Stimulated activated naive CD8-positive, alpha-beta T cell treated with anti-CD3 and anti-CD28 coated beads, Interleukin-15, Interleukin-2, amounts not matched to agents 100 U/mL and 50 U/mL, for 24 hours (primary cell): ENCODE measurements around the gene THOC3.
"Not testable (repeated sequence)": the region's sequence is repeated elsewhere in the genome, so short reads cannot be mapped to it uniquely, and the experiment has no call there.

Experiments
- ATAC-seq: fragments of 150-1000 bp; cut with Tn5 transposase; one replicate; pipeline ENCODE4 v1.10.0; 2021
- DNase-seq: peaks from one replicate; pipeline ENCODE4 v3.0.0; 2021

THOC3 gene

GRCh38 chr5:175940632-175941031 is 27.5 kb downstream of the THOC3 start:
- not testable (repeated sequence) for DNase-seq, ATAC-seq

GRCh38 chr5:175938489-175938888 is 29.6 kb downstream of the THOC3 start:
- not testable (repeated sequence) for ATAC-seq, DNase-seq

GRCh38 chr5:175928752-175929151 is 39.4 kb downstream of the THOC3 start:
- ATAC-seq, DNase-seq: not testable (repeated sequence)

- ATAC-seq, DNase-seq: not testable (repeated sequence)
Observed at GRCh38 chr5:175925106-175925505, 43.0 kb downstream of the THOC3 start.

- DNase-seq (no peak), ATAC-seq (no peak)
Observed at GRCh38 chr5:175922192-175922885, 45.8 kb downstream of the THOC3 start.

GRCh38 chr5:175921061-175921730 is 46.9 kb downstream of the THOC3 start:
- DNase-seq (no peak), ATAC-seq (no peak)

- no peak for DNase-seq
- no peak for ATAC-seq
Observed at GRCh38 chr5:175920231-175920811, 47.8 kb downstream of the THOC3 start.

GRCh38 chr5:175915066-175916037 is 52.8 kb downstream of the THOC3 start:
- not testable (repeated sequence) for ATAC-seq, DNase-seq

GRCh38 chr5:175913835-175914672 is 54.1 kb downstream of the THOC3 start:
- DNase-seq, ATAC-seq: not testable (repeated sequence)

GRCh38 chr5:175910072-175910471 is 58.0 kb downstream of the THOC3 start:
- not testable (repeated sequence) for DNase-seq, ATAC-seq
